Mesodermal cell (in vitro differentiated cells): Measurements from ENCODE around the gene FGGY.

Source experiments
- H3K27ac ChIP-seq: 2 replicates; pipeline ENCODE4 v1.7.0; 2013; ENCODE audit warnings: mild to moderate bottlenecking, low read depth, low read length, moderate library complexity; ENCODE audit not compliant: severe bottlenecking
- H3K36me3 ChIP-seq: 2 replicates; pipeline ENCODE4 v1.7.1; 2013; ENCODE audit warnings: mild to moderate bottlenecking, low read length, moderate library complexity; ENCODE audit not compliant: control insufficient read depth, insufficient read depth
- H3K4me1 ChIP-seq: one replicate; pipeline ENCODE4 v1.7.1; 2013; ENCODE audit warnings: mild to moderate bottlenecking, low read length; ENCODE audit not compliant: insufficient read depth, control insufficient read depth, poor library complexity, severe bottlenecking
- H3K4me3 ChIP-seq: 2 replicates; pipeline ENCODE4 v1.7.0; 2013; ENCODE audit warnings: low read length, control low read depth, mild to moderate bottlenecking; ENCODE audit not compliant: insufficient read depth, poor library complexity, severe bottlenecking; ENCODE audit errors: extremely low read depth
- H3K9me3 ChIP-seq: 2 replicates; pipeline ENCODE4 v1.7.1; 2013; ENCODE audit warnings: mild to moderate bottlenecking, low read length, moderate library complexity; ENCODE audit not compliant: control insufficient read depth
- WGBS, 2 experiments: methylation state at CpG; one replicate each; pipeline ENCODE4 v1.1.5; 2013; ENCODE audit warnings: missing lambda C conversion rate in 2 of 2; ENCODE audit not compliant: insufficient coverage in 2 of 2; 5-methylcytosine and 5-hydroxymethylcytosine counted together

FGGY gene

DNA sequence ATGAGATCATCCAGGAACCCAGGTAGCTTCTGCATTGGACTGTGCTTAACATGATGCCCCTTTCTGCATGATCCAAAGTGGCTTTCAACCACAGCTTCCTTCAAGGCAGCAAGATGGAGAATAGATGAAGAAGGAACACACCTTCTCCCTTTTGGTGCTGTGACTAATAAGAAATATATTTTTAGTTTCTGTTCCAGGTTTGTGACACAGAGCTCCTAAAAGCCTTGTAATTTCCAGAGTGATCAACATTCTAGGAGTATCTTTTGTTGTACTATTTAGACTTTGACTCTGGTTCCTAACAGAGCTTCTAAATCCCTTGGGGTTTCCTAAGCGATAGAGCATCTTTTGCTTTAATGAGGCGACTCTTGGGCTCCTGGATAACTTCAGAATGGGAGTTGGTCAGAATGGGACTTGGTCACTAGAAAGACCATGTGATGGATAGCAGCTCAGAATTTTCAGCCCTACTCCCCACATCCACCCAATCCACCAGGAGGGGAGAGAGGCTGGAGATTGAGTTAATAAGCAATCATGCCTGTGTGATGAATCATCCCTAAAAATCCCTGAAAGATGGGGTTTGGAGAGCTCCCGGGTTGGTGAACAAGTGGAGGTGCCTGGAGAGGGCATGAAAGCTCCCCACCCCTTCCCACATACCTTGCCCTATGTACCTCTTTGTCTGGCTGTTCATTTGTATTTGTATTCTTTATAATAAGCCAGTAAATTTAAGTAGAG lies 134.8 kb downstream of the FGGY start:
- 100% methylated on average over 2 of the region's 3 CpGs; no CpG with 5 or more reads in 1 of the 2 experiments for WGBS, 2 experiments
- Histone ChIP-seq H3K27ac (no peak overlapping the region), H3K36me3 (no peaks in the 10 kb centered on the region), H3K4me3 (no peak overlapping the region), H3K4me1 (peaks cover 26% of the 10 kb centered on the region), H3K9me3 (no peaks in the 10 kb centered on the region)

DNA sequence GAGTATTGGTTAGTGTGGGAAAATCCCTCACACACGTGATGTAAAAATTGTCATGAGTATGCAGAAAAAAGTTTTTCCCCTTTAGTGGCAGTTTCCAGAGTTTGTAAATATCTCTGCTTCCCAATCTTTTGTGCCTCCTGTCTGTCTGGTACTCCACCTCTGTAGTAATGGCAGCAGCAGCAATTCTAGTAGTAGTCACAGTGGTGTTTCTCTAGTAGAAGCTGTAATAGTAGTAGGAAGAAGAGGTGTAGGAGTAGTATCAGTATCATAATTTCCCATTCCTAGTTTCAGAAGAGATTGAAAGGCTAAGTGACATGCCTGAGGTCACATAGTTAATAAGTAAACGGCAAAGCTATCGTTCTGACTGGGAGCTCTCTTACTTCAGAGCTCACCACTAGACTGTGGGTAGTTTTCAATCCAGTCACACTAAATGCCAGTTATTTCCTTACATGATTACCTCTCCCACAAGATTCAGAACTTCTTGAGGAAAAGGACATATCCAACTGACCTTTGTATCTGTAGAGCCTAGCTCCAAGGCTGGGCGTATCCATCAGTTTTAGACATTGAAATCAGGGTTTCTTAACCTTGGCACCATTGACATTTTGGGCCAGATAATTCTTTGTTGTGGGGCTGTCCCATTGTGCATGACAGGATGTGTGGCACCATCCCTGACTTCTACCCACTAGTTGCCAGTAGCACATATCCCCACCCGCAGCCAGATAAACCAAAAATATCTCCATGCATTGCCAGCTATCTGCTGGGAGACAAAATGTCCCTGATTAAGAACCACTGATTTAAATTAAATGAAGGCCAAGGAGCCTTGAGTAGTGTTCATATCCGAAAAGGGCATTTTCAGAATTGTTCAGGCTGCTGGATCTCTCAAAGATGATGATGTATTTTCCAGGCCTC lies 135.9 kb downstream of the FGGY start:
- WGBS, 2 experiments = 100% methylated on average over 2 to 4 of the region's 6 CpGs
- H3K4me3 ChIP-seq = no peak overlapping the region
- no peaks in the 10 kb centered on the region for H3K9me3 ChIP-seq
- no peaks in the 10 kb centered on the region for H3K36me3 ChIP-seq
- no peak overlapping the region for H3K27ac ChIP-seq
- H3K4me1 ChIP-seq = peaks cover 23% of the 10 kb centered on the region

DNA sequence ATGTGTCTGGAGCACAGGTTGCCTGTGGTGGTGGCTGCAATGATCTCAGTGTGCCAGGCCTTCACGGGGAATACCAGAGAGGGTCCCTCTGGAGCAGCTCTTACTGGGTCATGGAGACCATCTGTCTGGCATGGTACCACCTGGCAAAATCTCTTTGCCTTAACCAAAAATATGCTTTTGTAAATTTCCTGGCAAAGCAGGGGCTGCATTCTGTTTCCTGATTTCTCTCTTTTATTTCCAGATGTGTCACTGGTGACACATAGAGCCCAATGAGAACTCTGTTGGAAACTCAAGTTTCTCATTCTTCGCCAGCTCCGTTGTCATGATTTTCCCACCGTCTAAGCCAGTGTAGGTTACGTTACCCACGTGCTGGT lies 136.5 kb downstream of the FGGY start:
- H3K4me3 ChIP-seq = no peak overlapping the region
- WGBS, 2 experiments = 96 to 97% methylated on average over 2 to 5 of the region's 6 CpGs
- H3K9me3 ChIP-seq = no peaks in the 10 kb centered on the region
- no peak overlapping the region for H3K27ac ChIP-seq
- H3K4me1 ChIP-seq = peaks cover 23% of the 10 kb centered on the region
- no peaks in the 10 kb centered on the region for H3K36me3 ChIP-seq

DNA sequence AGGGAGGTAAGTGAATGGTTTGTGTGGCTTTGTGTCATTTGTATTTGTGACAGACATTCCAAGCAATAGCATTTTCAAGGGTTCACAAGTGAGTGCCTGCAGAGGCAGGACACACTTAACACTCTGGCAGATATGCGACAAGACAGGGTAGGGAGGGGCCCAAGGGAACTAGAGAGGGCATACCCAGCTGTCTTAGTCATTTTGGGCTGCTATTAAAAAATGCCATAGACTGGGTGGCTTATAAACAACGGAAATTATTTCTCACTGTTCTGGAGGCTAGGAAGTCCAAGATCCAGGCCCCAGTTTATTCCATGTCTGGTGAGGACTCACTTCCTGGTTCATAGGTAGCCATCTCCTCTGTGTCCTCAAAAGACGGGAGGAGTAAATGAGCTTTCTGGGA lies 137.4 kb downstream of the FGGY start:
- Histone ChIP-seq H3K9me3 (no peaks in the 10 kb centered on the region), H3K36me3 (no peaks in the 10 kb centered on the region), H3K4me1 (peaks cover 23% of the 10 kb centered on the region), H3K4me3 (no peak overlapping the region), H3K27ac (no peak overlapping the region)
- 90 to 96% methylated on average over 2 of the region's 3 CpGs for WGBS, 2 experiments

DNA sequence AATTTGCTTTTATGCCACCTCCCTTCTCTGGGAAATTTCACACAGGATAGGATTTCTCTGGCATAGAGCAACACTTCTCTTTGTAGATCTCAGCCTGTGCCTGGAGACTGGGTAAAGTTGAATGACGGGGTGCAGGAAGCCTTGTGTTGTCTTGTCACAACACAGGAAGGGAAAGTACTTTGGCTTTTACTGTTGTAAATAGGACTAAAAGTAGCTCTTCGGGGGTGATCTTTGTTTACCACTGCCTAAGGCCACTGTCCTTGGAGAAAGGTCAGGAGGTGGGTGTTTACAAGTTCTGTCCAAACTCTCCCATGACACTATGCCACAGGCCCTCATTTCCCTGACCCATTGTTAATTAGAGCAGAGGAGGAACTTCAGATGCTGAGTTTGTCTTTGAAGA lies 139.7 kb downstream of the FGGY start:
- Histone ChIP-seq H3K27ac (peak overlapping the region; percentile 3), H3K36me3 (no peaks in the 10 kb centered on the region), H3K4me3 (no peak overlapping the region), H3K4me1 (peaks cover 21% of the 10 kb centered on the region), H3K9me3 (no peaks in the 10 kb centered on the region)
- WGBS, 2 experiments = 75 to 83% methylated on average over 1 to 2 of the region's 2 CpGs

DNA sequence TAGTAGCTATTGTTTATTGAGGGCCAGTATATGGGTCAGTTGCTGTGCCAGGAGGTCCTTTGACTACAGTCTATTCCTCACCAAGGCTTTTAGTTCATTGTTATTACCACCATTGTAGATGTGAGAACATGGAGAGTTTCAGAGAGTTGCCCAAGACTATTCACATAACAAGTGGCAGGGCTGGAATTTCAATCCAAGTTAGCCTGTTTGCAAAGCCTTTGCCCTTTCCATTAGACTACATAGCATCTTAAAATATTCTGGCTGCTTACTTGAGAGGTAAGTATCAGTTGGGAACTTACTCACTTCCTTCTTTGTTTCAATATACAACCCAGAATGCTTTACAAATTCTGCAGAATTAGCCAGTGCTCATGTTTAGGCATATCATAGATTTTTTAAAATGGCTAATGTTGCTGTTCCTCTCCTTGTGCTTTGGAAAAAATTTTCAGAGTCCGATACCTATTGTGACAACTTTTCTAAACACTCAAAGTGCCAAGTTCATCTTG lies 141.2 kb downstream of the FGGY start:
- Histone ChIP-seq H3K36me3 (no peaks in the 10 kb centered on the region), H3K27ac (no peak overlapping the region)
- WGBS, 2 experiments = 17 to 43% methylated on average over 1 of the region's 1 CpG

DNA sequence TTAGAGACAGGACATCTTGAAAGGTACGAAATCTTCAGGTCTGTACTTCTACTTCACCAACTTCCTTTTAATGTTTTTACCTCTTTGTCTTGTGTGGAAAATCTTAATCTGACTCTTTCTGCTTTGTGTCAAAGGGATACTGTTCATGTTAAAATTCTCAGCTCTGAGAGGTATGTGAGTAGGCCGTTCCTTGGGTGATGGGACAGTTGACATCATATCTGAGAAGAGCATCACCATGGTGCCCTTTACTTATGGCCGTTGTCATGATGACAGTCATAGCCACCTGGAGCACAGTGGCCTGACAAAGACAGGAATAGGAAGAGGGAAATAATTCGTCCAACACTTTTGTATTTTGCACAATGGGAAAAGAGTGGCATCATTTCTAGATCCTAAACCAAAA lies 145.6 kb downstream of the FGGY start:
- Histone ChIP-seq H3K9me3 (no peaks in the 10 kb centered on the region), H3K27ac (no peak overlapping the region), H3K36me3 (no peaks in the 10 kb centered on the region), H3K4me3 (no peak overlapping the region), H3K4me1 (peaks cover 8% of the 10 kb centered on the region)
- WGBS, 2 experiments = 89 to 93% methylated on average over 3 of the region's 4 CpGs

More for the DNA sequence above, 141.2 kb downstream of the FGGY start:
- Histone ChIP-seq H3K4me1 (peaks cover 13% of the 10 kb centered on the region), H3K9me3 (no peaks in the 10 kb centered on the region), H3K4me3 (no peak overlapping the region)

DNA sequence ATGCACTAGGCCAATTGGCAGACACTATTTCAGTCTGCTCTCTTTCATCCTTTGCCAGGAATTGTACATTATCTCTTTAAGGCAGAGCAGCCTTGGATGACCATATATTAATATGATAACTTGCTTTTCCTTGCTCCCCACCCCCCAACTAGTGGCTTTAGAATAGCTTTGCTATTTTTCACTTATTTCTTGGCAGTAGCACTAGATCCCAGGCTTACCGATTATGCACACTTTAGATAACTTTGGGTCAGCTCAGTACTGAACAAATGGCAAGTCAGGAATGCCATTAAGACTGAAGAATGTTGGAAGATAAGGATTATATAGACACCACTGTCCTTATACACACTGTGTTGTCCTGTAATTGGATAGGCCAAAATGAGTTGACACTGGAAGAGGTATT lies 146.4 kb downstream of the FGGY start:
- Histone ChIP-seq H3K27ac (no peak overlapping the region), H3K4me1 (peaks cover 8% of the 10 kb centered on the region), H3K36me3 (no peaks in the 10 kb centered on the region), H3K9me3 (no peaks in the 10 kb centered on the region), H3K4me3 (no peak overlapping the region)
- 80 to 100% methylated on average over 1 of the region's 1 CpG for WGBS, 2 experiments

GRCh38 chr1:59444520-59444919 lies 147.6 kb downstream of the FGGY start:
- no peak overlapping the region for H3K4me3 ChIP-seq
- no peaks in the 10 kb centered on the region for H3K9me3 ChIP-seq
- WGBS, 2 experiments = 95 to 97% methylated on average over 4 to 5 of the region's 6 CpGs
- H3K27ac ChIP-seq = no peak overlapping the region
- peaks cover 8% of the 10 kb centered on the region for H3K4me1 ChIP-seq
- H3K36me3 ChIP-seq = no peaks in the 10 kb centered on the region

GRCh38 chr1:59445040-59445439 lies 148.1 kb downstream of the FGGY start:
- Histone ChIP-seq H3K9me3 (no peaks in the 10 kb centered on the region), H3K36me3 (no peaks in the 10 kb centered on the region), H3K4me1 (peaks cover 8% of the 10 kb centered on the region), H3K27ac (no peak overlapping the region), H3K4me3 (no peak overlapping the region)
- WGBS, 2 experiments = no CpG with 5 or more reads among the region's 1 CpG
